ENCODE data around the gene JOSD1. TPM values are rescaled to one million over a fixed set of nuclear protein-coding genes. Genes with fewer than 3 reads are reported as not detected.

Gene JOSD1
- total and polyA plus RNA-seq, 10 of the 15 experiments (the other 5 are each of a cell fraction or from before 2014, with no cell fraction given): 6.2 to 54.6 (median 40.5) TPM

DNA sequence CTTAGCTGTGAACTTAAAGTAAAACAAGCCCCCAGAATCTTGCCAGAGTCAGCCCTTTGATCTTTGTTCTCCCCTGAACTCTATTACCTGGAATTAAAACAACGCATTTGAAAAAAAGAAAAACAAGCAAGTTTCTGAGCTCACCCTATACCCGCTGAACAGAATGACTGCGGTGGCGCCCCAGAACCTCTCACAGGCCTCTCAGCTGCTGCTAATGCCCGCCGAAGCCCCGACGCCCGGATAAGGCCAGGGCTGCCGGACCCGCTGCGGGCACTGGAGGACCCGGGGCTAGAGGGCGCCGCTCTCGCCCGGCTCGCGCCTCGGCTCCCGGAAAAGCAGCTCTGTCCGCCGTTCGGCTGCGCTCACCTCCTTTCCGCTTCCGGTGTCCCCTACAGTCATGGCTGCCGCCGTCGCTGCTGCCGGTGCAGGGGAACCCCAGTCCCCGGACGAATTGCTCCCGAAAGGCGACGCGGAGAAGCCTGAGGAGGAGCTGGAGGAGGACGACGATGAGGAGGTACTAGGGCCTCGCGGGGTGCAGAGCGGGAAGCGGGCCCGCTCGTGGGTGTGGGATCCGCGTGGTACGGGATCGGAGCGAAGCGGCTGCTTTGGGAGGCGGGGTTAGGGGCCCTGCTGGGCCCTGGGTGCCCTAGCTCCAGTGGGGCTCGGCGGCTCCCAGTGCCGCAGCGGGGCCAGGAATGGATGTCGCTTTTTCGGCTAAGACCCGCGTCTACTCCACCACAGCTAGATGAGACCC lies 19.0 kb downstream of the JOSD1 start, which contains the start of gene TOMM22 (continued):
- TF ChIP-seq, protein P1, sequence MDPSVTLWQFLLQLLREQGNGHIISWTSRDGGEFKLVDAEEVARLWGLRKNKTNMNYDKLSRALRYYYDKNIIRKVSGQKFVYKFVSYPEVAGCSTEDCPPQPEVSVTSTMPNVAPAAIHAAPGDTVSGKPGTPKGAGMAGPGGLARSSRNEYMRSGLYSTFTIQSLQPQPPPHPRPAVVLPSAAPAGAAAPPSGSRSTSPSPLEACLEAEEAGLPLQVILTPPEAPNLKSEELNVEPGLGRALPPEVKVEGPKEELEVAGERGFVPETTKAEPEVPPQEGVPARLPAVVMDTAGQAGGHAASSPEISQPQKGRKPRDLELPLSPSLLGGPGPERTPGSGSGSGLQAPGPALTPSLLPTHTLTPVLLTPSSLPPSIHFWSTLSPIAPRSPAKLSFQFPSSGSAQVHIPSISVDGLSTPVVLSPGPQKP (IDR thresholded peaks at IDR 0.05; ENCODE audit: low read depth, low read length): peak; percentile 90
- TF ChIP-seq NR2C1 (IDR thresholded peaks at IDR 0.05) (peak; percentile 93), JUND (IDR thresholded peaks at IDR 0.05; ENCODE audit: low read depth, low read length) (no peak), PAX8 (IDR thresholded peaks at IDR 0.05) (no peak), RCOR1 (conservative IDR thresholded peaks at IDR 0.05; ENCODE audit: low read depth, low read length) (0 out of 2 replicates have a peak, but pooled peaks have one; percentile 80), FOS (IDR thresholded peaks at IDR 0.05; ENCODE audit: borderline replicate concordance, extremely low read depth, insufficient read length) (no peak), EED (IDR thresholded peaks at IDR 0.05; ENCODE audit: low read depth) (no peak; the same call in 1 of the 2 replicates), HCFC1 (IDR thresholded peaks at IDR 0.05; ENCODE audit: low read length) (peak; percentile 86), EGR1 (IDR thresholded peaks at IDR 0.05; ENCODE audit: borderline replicate concordance in 1 of 2, low read depth in 2 of 2, low read length in 2 of 2) (peak in 1 of 2 experiments; percentile 91; a peak in 2 of 3 replicates), BMI1 (IDR thresholded peaks at IDR 0.05; ENCODE audit: borderline replicate concordance) (no peak), CREB1 (IDR thresholded peaks at IDR 0.05; ENCODE audit: low read depth) (peak; percentile 66; the same call in 1 of the 2 replicates), NFYA (IDR thresholded peaks at IDR 0.05; ENCODE audit: borderline replicate concordance, low read depth, low read length) (no peak), SUZ12 (IDR thresholded peaks at IDR 0.05; ENCODE audit: unreplicated experiment) (no peak)
- TF ChIP-seq, protein P2, sequence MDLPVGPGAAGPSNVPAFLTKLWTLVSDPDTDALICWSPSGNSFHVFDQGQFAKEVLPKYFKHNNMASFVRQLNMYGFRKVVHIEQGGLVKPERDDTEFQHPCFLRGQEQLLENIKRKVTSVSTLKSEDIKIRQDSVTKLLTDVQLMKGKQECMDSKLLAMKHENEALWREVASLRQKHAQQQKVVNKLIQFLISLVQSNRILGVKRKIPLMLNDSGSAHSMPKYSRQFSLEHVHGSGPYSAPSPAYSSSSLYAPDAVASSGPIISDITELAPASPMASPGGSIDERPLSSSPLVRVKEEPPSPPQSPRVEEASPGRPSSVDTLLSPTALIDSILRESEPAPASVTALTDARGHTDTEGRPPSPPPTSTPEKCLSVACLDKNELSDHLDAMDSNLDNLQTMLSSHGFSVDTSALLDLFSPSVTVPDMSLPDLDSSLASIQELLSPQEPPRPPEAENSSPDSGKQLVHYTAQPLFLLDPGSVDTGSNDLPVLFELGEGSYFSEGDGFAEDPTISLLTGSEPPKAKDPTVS (IDR thresholded peaks at IDR 0.05; ENCODE audit: low read depth, low read length): no peak
- TF ChIP-seq, protein P3, sequence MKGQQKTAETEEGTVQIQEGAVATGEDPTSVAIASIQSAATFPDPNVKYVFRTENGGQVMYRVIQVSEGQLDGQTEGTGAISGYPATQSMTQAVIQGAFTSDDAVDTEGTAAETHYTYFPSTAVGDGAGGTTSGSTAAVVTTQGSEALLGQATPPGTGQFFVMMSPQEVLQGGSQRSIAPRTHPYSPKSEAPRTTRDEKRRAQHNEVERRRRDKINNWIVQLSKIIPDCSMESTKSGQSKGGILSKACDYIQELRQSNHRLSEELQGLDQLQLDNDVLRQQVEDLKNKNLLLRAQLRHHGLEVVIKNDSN (IDR thresholded peaks at IDR 0.05; ENCODE audit: borderline replicate concordance, extremely low read length, insufficient read depth, low read depth, low read length): no peak
- TF ChIP-seq, protein P4, sequence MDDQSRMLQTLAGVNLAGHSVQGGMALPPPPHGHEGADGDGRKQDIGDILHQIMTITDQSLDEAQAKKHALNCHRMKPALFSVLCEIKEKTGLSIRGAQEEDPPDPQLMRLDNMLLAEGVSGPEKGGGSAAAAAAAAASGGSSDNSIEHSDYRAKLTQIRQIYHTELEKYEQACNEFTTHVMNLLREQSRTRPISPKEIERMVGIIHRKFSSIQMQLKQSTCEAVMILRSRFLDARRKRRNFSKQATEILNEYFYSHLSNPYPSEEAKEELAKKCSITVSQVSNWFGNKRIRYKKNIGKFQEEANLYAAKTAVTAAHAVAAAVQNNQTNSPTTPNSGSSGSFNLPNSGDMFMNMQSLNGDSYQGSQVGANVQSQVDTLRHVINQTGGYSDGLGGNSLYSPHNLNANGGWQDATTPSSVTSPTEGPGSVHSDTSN (IDR thresholded peaks at IDR 0.05; ENCODE audit: insufficient replicate concordance, low read depth, low read length): peak; percentile 4
- TF ChIP-seq, protein P5, sequence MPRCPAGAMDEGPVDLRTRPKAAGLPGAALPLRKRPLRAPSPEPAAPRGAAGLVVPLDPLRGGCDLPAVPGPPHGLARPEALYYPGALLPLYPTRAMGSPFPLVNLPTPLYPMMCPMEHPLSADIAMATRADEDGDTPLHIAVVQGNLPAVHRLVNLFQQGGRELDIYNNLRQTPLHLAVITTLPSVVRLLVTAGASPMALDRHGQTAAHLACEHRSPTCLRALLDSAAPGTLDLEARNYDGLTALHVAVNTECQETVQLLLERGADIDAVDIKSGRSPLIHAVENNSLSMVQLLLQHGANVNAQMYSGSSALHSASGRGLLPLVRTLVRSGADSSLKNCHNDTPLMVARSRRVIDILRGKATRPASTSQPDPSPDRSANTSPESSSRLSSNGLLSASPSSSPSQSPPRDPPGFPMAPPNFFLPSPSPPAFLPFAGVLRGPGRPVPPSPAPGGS (IDR thresholded peaks at IDR 0.05; ENCODE audit: borderline replicate concordance, insufficient read depth, low read depth, low read length, poor library complexity, severe bottlenecking): peak; percentile 13
- TF ChIP-seq, protein P6, sequence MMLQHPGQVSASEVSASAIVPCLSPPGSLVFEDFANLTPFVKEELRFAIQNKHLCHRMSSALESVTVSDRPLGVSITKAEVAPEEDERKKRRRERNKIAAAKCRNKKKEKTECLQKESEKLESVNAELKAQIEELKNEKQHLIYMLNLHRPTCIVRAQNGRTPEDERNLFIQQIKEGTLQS (IDR thresholded peaks at IDR 0.05; ENCODE audit: borderline replicate concordance, extremely low read depth, low read depth, low read length): no peak; the same call in 1 of the 2 replicates
- TF ChIP-seq, protein P7, sequence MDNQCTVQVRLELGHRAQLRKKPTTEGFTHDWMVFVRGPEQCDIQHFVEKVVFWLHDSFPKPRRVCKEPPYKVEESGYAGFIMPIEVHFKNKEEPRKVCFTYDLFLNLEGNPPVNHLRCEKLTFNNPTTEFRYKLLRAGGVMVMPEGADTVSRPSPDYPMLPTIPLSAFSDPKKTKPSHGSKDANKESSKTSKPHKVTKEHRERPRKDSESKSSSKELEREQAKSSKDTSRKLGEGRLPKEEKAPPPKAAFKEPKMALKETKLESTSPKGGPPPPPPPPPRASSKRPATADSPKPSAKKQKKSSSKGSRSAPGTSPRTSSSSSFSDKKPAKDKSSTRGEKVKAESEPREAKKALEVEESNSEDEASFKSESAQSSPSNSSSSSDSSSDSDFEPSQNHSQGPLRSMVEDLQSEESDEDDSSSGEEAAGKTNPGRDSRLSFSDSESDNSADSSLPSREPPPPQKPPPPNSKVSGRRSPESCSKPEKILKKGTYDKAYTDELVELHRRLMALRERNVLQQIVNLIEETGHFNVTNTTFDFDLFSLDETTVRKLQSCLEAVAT (IDR thresholded peaks at IDR 0.05): no peak
